C4-2B (cell line): ENCODE results near the gene ENPP6.

Source experiments
- H3K27ac ChIP-seq: fragments of 450-650 bp; 2 replicates; pipeline ENCODE4 v1.5.1; 2017
- ZFX ChIP-seq: fragments of 450-650 bp; IDR thresholded peaks from 2 replicates; pipeline ENCODE4 v1.6.1; 2017
- TF ChIP-seq, protein P1 (sequence below): fragments of 450-650 bp; conservative IDR thresholded peaks from 2 replicates; pipeline ENCODE4 v1.5.1; 2017; ENCODE audit warnings: mild to moderate bottlenecking

The ENPP6 gene

DNA sequence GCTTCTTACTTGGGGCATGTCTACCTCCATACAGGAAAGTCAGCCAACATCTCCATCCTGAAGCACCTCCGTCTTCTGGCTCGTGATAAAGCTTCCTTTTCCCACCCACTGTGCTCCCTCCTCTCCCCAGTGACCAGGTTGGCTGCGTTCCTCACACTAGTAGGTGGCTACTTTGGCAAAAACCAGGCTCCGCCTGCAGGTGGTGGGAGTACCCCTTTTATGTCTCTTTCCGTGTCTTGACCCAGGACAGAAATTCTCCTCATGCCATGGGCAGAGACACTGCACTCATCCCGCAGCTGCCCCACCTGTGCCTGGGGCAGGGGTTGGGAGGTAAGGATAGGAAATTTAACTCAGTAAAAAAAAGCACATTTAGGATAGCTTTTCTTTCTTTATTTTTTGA is 50.9 kb downstream of the ENPP6 start:
- no peak overlapping the region for H3K27ac ChIP-seq
- TF ChIP-seq, protein P1, sequence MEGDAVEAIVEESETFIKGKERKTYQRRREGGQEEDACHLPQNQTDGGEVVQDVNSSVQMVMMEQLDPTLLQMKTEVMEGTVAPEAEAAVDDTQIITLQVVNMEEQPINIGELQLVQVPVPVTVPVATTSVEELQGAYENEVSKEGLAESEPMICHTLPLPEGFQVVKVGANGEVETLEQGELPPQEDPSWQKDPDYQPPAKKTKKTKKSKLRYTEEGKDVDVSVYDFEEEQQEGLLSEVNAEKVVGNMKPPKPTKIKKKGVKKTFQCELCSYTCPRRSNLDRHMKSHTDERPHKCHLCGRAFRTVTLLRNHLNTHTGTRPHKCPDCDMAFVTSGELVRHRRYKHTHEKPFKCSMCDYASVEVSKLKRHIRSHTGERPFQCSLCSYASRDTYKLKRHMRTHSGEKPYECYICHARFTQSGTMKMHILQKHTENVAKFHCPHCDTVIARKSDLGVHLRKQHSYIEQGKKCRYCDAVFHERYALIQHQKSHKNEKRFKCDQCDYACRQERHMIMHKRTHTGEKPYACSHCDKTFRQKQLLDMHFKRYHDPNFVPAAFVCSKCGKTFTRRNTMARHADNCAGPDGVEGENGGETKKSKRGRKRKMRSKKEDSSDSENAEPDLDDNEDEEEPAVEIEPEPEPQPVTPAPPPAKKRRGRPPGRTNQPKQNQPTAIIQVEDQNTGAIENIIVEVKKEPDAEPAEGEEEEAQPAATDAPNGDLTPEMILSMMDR = no peak
- no peak for TF ChIP-seq ZFX

DNA sequence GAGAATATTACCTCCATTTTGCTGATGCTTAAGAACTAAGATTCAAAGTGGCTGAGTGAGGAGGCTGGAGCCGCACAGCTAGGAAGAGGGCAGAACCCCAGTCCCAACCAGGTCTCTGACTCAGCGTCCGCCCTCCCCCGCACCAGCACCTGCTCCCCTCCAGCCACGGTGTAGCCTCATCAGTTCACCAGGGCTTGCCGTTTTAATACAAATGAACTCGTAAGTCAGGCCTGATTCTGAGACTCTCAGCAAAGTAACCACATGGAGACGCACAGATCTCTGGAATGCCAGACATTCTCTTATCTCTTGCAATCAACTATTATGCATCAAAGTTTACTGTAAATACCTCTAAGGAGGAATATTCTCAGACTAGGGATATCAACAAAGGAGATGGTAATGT is 52.4 kb downstream of the ENPP6 start:
- no peak for TF ChIP-seq ZFX
- TF ChIP-seq, protein P1 = no peak

DNA sequence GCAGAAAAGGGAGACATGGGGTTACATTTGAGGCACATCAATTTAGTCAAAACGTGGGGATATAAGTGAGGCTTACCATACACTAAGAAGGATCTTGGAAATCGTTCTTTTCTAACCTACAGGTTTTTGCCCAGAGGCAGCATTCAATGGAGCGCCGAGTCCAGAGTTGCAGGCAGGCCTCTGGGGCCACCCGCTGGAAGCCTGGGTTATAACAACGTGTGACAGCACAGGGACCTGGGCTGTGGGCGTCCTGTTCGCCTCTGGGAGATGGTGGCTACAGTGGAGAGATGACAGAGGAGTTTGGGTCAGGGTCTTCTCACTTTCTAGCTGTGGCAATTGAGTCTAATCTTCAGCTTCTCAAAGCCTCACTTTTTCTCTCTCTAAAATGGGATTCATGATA is 53.9 kb downstream of the ENPP6 start:
- H3K27ac ChIP-seq = no peak overlapping the region
- no peak for TF ChIP-seq ZFX
- TF ChIP-seq, protein P1 = peak; percentile 79

More for the DNA sequence above, 52.4 kb downstream of the ENPP6 start:
- no peak overlapping the region for H3K27ac ChIP-seq

DNA sequence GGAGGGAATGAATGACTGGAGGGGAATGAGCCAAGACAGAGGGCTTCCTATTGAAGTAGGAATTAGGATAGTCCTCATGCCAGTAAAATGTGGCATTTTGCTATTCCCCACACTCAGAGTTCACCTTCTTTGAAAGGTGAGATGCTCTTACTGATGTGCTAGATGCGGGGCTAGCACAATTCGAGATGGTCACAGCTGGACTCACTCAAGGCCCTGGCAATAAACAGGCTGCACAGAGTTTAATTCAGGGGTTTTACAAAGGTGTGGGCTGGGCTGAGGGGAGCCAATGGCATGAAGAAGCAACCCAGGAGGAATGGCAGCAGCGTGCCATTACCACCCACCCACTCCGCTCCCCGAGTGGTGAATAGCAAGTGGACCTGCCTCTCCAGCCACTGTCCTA is 55.1 kb downstream of the ENPP6 start:
- TF ChIP-seq, protein P1 = no peak
- TF ChIP-seq ZFX = no peak
- no peak overlapping the region for H3K27ac ChIP-seq

DNA sequence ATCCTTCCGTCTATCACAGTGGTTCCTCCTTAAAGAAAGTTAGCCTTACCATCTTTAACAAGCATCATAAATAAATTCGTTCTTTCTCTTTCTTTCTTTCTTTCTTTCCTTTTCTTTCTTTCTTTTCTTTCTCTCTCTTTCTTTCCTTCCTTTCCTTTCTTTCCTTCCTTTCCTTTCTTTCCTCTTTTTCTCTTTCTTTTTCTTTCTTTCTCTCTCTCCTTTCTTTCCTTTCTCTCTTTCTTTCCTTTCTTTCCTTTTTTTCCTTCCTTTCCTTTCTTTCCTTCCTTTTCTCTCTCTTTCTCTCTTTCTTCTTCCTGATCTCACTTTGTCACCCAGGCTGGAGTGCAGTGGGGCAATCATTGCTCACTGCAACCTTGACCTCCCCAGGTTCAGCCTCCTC is 60.4 kb downstream of the ENPP6 start:
- no peak for TF ChIP-seq ZFX
- TF ChIP-seq, protein P1 = no peak
- H3K27ac ChIP-seq = no peak overlapping the region

DNA sequence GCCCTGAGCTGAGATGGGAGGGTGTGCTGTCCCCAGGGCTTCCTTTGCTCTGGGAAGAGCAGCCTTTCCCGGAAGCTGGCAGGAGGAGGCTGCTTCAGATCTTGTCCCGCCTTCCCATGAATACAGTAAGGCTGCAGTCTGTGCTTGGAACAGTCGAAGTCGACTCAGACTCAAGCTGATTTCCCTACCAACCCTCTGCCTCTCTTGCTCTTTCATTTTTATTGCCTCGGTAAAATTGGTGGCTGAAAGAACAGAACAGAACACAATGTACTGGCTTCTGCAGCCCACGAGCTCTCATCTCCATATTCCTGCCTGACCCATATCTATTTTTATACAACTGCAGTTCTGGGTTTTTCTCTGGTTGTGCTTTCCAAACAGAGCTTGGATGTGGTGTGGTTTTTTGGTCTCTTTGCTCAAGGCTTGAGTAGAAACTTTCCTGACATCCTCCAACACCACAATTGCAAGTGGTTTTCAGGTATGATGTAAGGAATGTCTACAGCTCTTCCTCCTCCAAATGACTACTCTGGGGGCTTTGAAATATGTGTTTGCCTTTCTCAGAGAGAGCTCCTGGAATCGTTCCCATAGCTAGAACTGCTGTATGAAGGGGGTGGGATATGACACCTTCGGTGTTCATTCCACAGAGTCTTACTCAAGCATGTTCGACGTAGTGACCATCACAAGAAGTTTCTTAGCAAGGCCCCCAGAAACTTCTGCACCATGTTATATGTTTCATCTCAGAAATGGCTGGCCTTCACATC is 61.3 kb downstream of the ENPP6 start:
- TF ChIP-seq ZFX = no peak
- TF ChIP-seq, protein P1 = no peak
- H3K27ac ChIP-seq = no peak overlapping the region

DNA sequence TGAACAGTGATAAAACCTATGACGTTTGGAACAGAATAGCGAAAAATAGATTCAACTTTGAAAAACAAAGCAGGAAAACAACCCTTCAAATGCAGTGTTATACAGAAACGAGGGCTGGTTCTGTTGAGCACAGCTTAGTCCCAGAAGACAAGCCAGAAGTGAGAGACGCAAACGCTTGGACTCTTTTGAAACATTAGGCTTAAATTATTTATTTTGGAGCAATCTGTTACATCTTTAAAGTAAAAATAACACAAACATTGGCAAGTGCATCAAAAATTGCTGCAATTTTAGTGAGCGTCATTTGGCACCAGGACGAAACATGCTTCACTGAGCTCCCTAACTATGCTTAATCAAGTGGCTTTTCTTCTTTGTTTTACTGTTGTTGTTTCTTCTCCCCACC is 63.5 kb downstream of the ENPP6 start:
- H3K27ac ChIP-seq = no peak overlapping the region
- TF ChIP-seq, protein P1 = no peak
- no peak for TF ChIP-seq ZFX
